Chondrocyte (in vitro differentiated cells): ENCODE measurements around the gene NRROS. TPM values are rescaled to one million over a fixed set of nuclear protein-coding genes. Genes with fewer than 3 reads are reported as not detected.

Experiments
- DNase-seq: peaks from one replicate; pipeline ENCODE4 v3.0.0; 2021; ENCODE audit warnings: mixed read lengths, low spot score
- H3K27ac Mint-ChIP-seq: one replicate; pipeline ENCODE4 v1.8.0; 2021; ENCODE audit warnings: mild to moderate bottlenecking, moderate library complexity, mixed read lengths; ENCODE audit not compliant: unreplicated experiment
- H3K27me3 Mint-ChIP-seq: 2 replicates; pipeline ENCODE4 v1.8.0; 2021; ENCODE audit warnings: low read depth, mixed read lengths
- H3K36me3 Mint-ChIP-seq: 2 replicates; pipeline ENCODE4 v1.8.0; 2021; ENCODE audit warnings: low read depth, mixed read lengths
- H3K4me1 Mint-ChIP-seq: 2 replicates; pipeline ENCODE4 v1.8.0; 2021; ENCODE audit warnings: low read depth, mild to moderate bottlenecking, mixed read lengths
- H3K4me3 Mint-ChIP-seq: one replicate; pipeline ENCODE4 v1.8.0; 2021; ENCODE audit warnings: mild to moderate bottlenecking, moderate library complexity, mixed read lengths; ENCODE audit not compliant: unreplicated experiment
- H3K9me3 Mint-ChIP-seq: 2 replicates; pipeline ENCODE4 v1.8.0; 2021; ENCODE audit warnings: low read depth, mixed read lengths
- total RNA-seq: library from RNA; stranded (reverse); gene quantifications from 3 replicates; pipeline ENCODE4 v1.2.1, GENCODE V29; 2021
- TF ChIP-seq, protein P1 (sequence below): fragments of 200-600 bp; sonication (generic); IDR thresholded peaks from 2 replicates; pipeline ENCODE4 v1.5.0; 2021; ENCODE audit warnings: antibody characterized with exemption, mild to moderate bottlenecking, moderate library complexity

The NRROS gene
- total RNA-seq, 1 donor from 2014 or later: 0.50 TPM

DNA sequence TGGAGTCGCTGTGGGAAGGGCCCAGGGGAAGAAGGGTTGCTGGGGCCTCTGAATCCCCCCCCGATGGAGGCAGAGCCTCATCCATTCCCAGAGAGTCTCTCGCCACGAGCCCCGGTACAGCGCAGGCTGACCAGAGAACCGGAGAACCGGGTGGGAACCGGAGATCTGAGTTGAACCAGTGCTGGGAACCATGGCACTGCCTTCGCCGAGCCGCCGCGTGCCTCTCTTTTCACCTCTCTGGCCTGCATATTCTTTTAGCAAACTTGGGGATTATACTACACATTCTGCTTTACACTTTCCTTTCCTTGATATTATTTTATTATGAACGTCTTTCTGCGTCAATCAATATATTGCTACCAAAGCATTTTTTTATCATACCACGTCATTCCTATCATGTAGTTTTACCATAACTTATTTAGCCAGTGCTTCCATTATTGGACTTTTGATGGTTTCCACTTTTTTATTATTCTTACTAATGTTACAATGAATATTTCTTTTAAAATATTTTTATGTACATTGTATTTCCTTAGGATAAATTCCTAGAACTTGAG is 7.2 kb downstream of the NRROS start:
- Mint-ChIP-seq H3K27me3 (peaks cover 16% of the 10 kb centered on the region), H3K36me3 (no peaks in the 10 kb centered on the region), H3K9me3 (no peaks in the 10 kb centered on the region), H3K27ac (no peak overlapping the region), H3K4me1 (peaks cover 17% of the 10 kb centered on the region), H3K4me3 (no peak overlapping the region)
- TF ChIP-seq, protein P1, sequence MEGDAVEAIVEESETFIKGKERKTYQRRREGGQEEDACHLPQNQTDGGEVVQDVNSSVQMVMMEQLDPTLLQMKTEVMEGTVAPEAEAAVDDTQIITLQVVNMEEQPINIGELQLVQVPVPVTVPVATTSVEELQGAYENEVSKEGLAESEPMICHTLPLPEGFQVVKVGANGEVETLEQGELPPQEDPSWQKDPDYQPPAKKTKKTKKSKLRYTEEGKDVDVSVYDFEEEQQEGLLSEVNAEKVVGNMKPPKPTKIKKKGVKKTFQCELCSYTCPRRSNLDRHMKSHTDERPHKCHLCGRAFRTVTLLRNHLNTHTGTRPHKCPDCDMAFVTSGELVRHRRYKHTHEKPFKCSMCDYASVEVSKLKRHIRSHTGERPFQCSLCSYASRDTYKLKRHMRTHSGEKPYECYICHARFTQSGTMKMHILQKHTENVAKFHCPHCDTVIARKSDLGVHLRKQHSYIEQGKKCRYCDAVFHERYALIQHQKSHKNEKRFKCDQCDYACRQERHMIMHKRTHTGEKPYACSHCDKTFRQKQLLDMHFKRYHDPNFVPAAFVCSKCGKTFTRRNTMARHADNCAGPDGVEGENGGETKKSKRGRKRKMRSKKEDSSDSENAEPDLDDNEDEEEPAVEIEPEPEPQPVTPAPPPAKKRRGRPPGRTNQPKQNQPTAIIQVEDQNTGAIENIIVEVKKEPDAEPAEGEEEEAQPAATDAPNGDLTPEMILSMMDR: no peak
- no peak for DNase-seq

DNA sequence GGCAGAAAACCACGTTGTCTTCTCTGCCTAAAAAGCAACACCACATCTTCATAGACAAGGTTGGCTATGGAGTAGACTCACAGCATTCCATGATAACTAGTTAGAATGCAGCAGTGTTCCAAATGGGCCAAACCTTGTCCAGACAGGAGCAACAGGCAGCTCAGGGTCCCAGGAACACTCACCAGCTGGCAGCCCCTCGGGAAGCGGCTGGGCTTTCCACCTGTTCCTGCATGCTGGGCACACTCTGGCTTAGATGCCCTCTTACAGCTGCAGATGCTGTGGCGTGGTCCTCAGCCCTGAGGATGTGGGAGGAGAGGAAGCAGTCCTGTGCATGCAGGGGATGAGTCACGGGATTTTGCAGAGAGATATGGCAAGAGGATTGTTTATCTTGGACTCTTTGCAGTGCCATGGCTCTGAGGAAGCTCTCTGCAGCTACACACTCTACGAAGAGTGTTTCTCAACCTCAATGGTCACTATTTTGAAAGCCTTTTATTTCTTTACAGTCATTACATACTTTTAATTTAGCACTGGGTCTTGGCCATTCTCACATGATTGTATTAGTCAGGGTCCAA is 11.3 kb downstream of the NRROS start:
- Mint-ChIP-seq H3K27ac (peak overlapping the region; percentile 68), H3K4me3 (no peak overlapping the region), H3K27me3 (peaks cover 6% of the 10 kb centered on the region), H3K36me3 (no peaks in the 10 kb centered on the region), H3K4me1 (peaks cover 20% of the 10 kb centered on the region), H3K9me3 (no peaks in the 10 kb centered on the region)
- TF ChIP-seq, protein P1: no peak
- DNase-seq: peak; percentile 82

DNA sequence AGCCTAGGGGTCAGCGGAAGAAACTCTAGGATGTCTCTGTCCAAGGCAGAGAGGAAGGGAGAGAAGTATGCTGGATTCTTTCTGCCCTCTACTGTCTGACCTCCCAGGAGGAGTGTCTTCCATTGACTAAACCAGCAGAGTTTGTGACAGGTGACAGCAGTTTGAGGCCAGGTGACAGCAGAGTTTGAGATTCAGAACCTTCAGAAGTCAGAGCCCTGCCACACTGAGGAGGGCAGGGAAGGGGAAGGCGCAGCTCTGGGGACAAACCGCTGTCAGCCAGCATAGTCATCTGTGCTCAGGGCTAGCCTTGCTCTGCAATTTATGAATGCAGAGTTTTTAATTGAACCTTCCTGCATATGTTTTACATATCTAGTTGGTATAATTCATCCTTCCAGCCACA is 12.3 kb downstream of the NRROS start:
- TF ChIP-seq, protein P1: no peak
- H3K27me3 Mint-ChIP-seq: peaks cover 3% of the 10 kb centered on the region
- no peak overlapping the region for H3K4me3 Mint-ChIP-seq
- H3K4me1 Mint-ChIP-seq: peaks cover 20% of the 10 kb centered on the region
- peak; percentile 8 for DNase-seq
- H3K27ac Mint-ChIP-seq: peak overlapping the region; percentile 68
- no peaks in the 10 kb centered on the region for H3K9me3 Mint-ChIP-seq
- no peaks in the 10 kb centered on the region for H3K36me3 Mint-ChIP-seq

DNA sequence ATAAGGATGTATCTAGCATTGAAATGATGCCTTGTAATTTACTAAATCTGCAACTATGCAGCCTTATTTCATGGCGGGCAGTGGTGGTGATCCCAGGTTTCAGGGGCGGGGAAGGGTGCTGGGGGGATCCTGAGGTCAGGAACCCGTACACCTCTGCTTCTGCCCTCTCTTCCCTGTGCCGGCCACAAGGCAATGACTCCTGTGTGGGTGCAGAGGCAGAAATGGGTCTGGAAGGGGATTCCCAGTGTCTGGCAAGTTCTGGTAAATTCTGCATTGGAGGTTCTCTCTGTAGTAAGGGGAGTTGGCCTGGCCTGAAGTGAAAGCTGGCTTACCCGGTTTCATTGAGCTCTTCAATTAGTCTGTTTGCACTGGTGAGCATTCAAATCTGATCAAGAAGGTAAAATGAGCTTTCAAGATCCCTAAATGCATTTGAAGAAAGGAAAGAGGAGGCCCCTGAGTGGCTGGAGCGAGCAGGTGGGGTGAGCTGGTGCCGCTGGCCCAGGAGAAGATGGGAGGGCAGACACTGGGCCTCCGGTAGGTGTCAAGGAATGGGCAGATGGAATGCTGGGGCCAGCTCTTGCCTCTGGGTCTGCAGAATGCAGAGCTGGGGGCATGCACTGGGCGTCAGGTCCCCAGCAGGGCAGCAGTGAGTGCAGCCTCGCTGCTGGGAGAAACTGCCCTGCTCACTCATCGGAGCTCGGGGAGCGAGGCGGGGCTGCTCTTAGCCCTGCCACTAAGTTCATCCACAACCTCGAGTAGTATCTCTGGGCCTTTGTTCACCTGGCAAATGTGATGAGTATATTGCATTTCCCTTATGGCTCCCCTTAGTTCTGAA is 13.7 kb downstream of the NRROS start:
- Mint-ChIP-seq H3K4me3 (no peak overlapping the region), H3K9me3 (no peaks in the 10 kb centered on the region), H3K27ac (no peak overlapping the region), H3K4me1 (peaks cover 20% of the 10 kb centered on the region), H3K36me3 (no peaks in the 10 kb centered on the region), H3K27me3 (peaks cover 3% of the 10 kb centered on the region)
- TF ChIP-seq, protein P1: no peak
- peak; percentile 52 for DNase-seq

DNA sequence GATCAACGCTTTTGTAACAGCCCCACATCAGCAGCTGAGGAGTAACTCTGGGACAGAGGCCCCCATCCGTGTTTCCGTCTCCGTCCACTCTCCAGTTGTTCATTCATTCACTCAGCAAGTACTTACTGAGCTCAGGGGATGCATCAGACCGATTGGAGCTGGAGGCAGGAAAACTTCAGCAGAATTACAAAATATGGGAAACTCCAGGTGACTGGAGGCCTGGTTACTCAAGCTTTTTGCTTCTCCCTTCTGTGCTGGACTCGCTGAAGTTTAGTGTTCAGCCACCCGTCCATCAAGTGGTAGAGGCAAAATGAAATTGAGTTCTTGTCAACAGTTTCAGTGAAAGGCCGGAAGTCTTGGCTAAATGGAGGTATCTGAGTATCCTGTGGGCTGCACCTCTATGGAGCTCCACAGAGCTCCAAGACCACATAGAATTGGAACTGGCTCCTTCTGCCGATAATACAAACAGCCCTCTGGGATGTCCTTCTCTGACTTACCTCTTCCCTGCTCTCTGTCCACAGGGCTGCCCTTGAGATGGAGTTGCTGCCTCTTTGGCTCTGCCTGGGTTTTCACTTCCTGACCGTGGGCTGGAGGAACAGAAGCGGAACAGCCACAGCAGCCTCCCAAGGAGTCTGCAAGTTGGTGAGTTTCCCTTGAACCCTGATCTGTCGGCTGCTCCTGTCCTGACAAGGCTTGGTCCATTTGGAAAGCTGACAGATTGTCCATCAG is 14.7 kb downstream of the NRROS start:
- Mint-ChIP-seq H3K27me3 (peaks cover 3% of the 10 kb centered on the region), H3K36me3 (no peaks in the 10 kb centered on the region), H3K4me1 (peaks cover 16% of the 10 kb centered on the region), H3K27ac (no peak overlapping the region), H3K4me3 (no peak overlapping the region), H3K9me3 (no peaks in the 10 kb centered on the region)
- DNase-seq: peak; percentile 18
- TF ChIP-seq, protein P1: no peak
